ENCODE results near the gene TIMM44.
"Not testable (repeated sequence)": the region's sequence is repeated elsewhere in the genome, so short reads cannot be mapped to it uniquely, and the experiment has no call there.

The TIMM44 gene

DNA sequence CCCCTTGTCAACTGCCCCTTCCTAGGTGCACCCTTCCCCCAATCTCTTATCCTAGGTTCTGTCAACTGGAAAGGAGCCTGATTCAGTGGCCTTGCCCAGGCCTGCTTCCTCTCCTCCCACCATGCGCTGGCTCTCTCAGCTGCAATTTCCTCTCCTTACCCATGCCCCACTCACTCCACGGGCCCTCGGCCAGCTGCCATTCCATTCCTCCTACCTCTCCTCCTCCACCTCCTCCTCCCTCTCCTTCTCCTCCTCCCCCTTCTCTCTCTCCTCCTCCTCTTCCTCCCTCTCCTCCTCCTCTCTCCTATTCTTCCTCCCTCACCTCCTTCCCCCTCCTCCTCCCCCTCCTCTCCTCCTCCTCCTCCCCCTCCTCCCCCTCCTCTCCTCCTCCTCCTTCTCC lies 9.6 kb upstream of the TIMM44 start:
- no peak for DNase-seq (ENCODE audit: low read depth in 1 of 2, low spot score in 1 of 2)

DNA sequence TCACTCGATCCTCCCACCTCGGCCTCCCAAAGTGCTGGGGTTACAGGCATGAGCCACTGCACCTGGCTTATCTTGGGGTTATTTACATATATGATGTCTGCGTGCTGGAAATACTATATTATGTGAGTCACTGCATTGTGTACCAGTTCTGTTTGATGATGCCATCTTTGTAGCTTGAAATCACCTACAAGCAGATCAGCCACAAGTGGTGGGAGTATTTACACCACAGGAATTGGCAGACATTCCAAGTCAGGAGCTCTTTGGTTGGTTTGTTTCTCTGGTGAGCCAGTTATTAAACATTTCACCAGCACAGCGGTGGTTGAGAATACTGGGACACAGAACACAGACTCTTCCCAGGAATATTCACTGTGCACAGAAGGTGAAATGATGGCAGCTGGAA lies 4.5 kb upstream of the TIMM44 start:
- no peak for DNase-seq (ENCODE audit: low read depth in 1 of 2, low spot score in 1 of 2)

DNA sequence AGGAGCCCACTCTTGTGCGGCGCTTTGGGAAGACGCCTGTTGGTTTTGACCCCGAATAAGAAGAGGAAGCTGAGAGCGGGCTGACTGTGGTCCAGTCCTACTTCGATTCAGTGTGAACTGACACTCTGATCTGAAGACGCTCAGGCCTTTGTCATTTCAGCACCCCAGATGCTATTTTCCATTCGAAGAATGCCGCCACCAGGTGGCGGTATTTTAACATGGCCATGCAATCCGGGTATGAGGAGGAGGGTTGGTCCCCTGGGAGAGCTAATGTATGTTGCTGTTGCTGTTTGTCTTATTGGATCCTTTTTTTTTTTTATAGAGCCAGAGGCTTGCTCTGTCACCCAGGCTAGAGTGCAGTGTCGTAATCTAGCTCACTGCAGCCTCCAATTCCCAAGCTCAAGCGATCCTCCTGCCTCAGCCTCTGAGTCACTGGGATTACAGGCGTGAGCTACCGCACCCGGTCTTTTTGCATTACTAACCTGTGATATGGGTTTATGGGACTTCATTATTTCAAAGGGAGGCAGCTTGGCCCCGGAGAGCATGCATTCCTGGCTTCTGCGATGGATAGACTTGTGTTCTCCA lies 803 bp upstream of the TIMM44 start:
- DNase-seq (ENCODE audit: low read depth in 1 of 2, low spot score in 1 of 2), result peak; percentile 81 to 83

GRCh38 chr19:7942981-7943443 lies 454 bp downstream of the TIMM44 start:
- no peak for DNase-seq (ENCODE audit: low read depth in 1 of 2, low spot score in 1 of 2)

GRCh38 chr19:7941895-7942596 lies 1.4 kb downstream of the TIMM44 start:
- DNase-seq (ENCODE audit: low read depth in 1 of 2, low spot score in 1 of 2), result no peak

DNA sequence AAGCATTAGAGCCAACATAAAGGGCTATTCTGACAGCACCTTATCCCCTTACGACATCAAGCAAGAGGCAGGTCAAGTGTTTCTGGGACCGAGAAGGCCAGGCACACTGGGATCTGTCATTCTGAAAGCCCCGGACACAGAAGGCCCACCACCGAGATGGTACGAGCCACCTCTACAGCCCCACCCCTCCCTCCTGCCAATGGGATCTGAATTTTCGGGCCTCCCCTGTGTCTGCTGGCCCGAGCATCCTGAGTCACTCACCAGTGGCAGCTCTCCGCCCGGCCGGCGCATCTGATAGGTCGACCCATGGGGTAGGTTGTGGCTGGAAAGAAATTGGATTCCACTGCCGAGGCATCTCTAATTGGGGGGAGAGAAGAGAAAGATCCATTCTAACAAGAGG lies 2.6 kb downstream of the TIMM44 start:
- no peak for DNase-seq (ENCODE audit: low read depth in 1 of 2, low spot score in 1 of 2)

GRCh38 chr19:7934766-7935165 lies 8.7 kb downstream of the TIMM44 start:
- DNase-seq (ENCODE audit: low read depth in 1 of 2, low spot score in 1 of 2), result no peak

GRCh38 chr19:7933828-7934725 lies 9.4 kb downstream of the TIMM44 start:
- DNase-seq (ENCODE audit: low read depth in 1 of 2, low spot score in 1 of 2), result no peak

DNA sequence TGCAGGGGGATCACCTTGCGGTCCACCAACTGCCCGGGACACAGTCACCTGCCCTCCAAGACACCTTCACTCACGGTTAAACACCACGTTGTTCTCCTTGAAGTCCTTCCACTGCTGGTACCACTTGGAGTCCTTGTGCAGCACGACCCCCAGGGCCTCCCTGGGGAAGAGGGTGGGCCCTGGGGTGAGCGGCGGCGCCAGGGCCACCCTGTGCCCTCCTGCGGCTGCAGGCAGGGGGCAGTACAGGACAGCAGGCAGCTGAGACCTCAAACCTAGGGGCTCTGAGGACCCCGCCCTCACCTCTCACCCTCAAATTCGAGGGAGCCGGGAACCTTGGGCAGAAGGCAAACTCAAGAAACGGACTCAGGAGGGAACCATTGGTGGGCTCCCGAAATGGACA lies 10.1 kb downstream of the TIMM44 start:
- no peak for DNase-seq (ENCODE audit: low read depth in 1 of 2, low spot score in 1 of 2)

GRCh38 chr19:7932930-7933300 lies 10.6 kb downstream of the TIMM44 start:
- DNase-seq (ENCODE audit: low read depth in 1 of 2, low spot score in 1 of 2), result no peak

GRCh38 chr19:7932276-7932929 lies 11.1 kb downstream of the TIMM44 start:
- no peak for DNase-seq (ENCODE audit: low read depth in 1 of 2, low spot score in 1 of 2)

GRCh38 chr19:7931221-7932061 lies 12.0 kb downstream of the TIMM44 start:
- DNase-seq (ENCODE audit: low read depth in 1 of 2, low spot score in 1 of 2), result no peak

- no peak for DNase-seq (ENCODE audit: low read depth in 1 of 2, low spot score in 1 of 2)
Measured at GRCh38 chr19:7930765-7931164, 12.7 kb downstream of the TIMM44 start.

- DNase-seq (ENCODE audit: low read depth in 1 of 2, low spot score in 1 of 2), result not testable (repeated sequence)
Measured at GRCh38 chr19:7930030-7930429, 13.4 kb downstream of the TIMM44 start.

- peak in 1 of 2 donors; percentile 33 for DNase-seq (ENCODE audit: low read depth in 1 of 2, low spot score in 1 of 2)
Measured at GRCh38 chr19:7928741-7929701, 14.4 kb downstream of the TIMM44 start.

DNA sequence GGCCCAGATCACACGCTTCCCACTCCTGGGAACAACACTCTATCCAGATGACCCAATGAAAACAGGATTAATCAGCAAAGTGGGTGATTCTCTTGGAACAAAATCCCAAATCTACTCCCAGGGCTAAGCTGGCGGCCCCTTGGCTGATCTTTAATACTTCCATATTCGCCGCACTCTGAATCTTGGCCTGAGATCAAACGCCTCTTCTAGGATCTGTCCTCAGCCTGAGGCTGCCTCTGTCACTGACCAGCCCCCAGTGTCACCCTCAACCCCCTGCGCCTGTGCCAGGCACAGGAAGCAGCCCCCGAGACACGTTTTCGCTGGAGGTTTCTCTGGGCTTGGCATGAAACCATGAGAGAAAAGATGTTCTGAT lies 15.1 kb downstream of the TIMM44 start:
- DNase-seq (ENCODE audit: low read depth in 1 of 2, low spot score in 1 of 2), result no peak

DNA sequence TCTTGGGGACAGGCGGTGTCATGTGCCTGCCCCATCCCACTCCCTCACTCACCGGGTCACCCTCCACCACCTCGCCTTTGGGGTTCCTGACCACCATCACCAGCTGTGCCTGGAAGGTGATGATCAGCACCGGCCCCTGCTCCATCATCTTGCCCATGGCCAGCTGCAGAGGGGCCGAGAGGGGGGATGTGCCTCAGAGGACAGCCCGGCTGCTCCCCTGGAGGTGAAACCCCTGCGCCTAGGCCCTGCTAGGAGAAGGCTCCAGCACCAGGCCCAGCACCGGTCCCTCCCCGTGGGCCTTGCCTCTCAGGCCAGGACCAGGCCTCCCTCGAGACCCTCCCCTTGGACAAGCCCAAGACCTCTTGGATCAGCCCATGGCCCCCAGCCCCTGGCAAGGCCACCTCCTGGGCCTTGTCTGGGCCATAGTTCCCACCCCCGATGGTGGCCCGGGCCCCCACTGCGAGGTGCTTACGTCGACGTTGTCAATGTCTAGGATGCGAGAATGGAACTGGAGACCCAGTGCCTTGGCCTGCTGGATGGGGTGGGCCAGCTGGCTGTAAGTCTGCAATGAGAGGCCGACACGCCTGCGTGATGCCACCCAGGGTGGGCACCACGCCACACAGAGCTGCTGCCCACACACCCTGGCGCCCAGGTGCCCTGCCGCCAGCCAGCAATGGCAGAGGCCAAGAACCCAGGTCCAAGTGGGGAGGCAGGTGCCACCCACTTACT lies 15.7 kb downstream of the TIMM44 start:
- DNase-seq (ENCODE audit: low read depth in 1 of 2, low spot score in 1 of 2), result no peak

DNA sequence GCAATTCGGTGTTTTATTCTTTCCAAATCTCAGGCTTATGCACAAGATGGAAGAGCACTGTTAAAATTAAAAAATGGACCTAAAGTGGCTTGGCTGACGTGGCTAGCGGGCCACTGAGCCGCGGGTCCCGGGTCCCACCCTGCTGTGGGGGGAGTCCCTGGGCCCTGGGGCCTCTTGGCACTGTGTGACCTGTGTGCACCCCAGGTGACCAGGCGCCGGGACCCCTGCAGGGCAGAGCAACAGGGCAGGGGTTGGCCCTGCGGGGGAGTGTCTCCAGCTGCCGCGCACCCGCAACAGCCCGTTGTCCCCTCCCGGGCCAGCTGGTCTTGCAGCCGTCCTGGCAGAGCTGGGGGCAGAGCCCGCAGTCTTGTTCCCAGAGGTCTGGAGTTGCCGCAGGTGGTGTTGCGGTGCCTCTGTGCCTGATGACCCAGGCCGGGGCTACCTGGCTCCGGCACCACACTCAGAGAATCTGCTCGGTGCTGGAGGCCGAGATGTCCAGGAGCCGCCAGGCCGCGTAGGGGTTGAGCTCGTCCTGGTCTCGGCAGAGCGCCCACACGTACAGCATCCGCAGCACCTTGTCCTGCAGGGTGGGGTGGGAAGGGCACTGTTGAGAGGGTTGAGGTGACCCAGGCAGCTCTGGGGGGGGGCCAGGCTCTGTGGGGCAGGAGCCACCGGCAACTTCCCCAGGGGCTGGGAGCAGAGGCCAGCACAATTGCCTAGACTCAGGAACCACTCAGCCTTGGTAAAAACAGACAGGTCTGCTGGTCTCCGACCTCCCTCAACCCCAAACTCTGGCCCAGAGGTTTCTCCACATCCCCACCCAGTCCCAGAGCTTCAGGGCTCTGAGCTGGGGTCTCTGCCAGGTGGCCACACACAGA lies 16.5 kb downstream of the TIMM44 start:
- no peak for DNase-seq (ENCODE audit: low read depth in 1 of 2, low spot score in 1 of 2)

Measured in activated CD4-positive, alpha-beta T cell treated with anti-CD3 and anti-CD28 coated beads, Interleukin-2, amount 50 U/mL, for 24 hours (primary cell).